GM23248 (cell line): ENCODE data around the gene MSANTD1.

Experiments
- EZH2 ChIP-seq: fragments of 200-600 bp; sonication (generic); IDR thresholded peaks from 2 replicates; pipeline ENCODE4 v1.6.1; 2018; ENCODE audit warnings: antibody characterized with exemption, mild to moderate bottlenecking; ENCODE audit not compliant: insufficient read depth, poor library complexity, severe bottlenecking
- EZH2phosphoT487 ChIP-seq: fragments of 200-600 bp; sonication (generic); IDR thresholded peaks from 2 replicates; pipeline ENCODE4 v1.6.1; 2018; ENCODE audit warnings: antibody characterized with exemption, moderate library complexity, mild to moderate bottlenecking, low read depth; ENCODE audit not compliant: insufficient read depth

DNA sequence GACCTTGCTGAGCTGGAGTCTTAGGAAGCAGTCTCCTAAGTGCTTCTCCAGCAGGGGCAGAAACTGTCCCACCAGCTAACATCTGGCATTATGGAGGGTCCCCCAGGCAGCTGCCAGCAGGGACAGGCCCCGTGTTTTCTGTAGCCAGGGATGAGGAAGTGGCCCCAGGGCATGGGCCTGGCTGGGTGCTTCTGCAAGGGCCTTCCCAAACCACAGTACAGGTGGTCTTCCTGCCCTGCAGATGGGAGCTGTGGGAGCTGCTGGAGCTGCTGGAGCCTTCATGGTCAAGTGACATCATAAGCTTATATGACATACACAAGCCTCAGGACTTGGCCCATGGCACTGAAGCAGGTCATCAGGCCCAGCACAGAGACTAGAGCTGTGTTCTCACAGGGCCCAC lies 5.0 kb upstream of the MSANTD1 start:
- TF ChIP-seq EZH2 (no peak), EZH2phosphoT487 (no peak)
